Omental fat pad (tissue), 4 donors: ENCODE data around the gene CCDC88C. TPM values are rescaled to one million over a fixed set of nuclear protein-coding genes. Genes with fewer than 3 reads are reported as not detected.

Source experiments
- ATAC-seq: fragments of 150-250 bp; one replicate; pipeline ENCODE4 v1.9.1; 2016; ENCODE audit warnings: mild to moderate bottlenecking, moderate library complexity; ENCODE audit not compliant: low FRiP score
- DNase-seq: peaks from one replicate; pipeline ENCODE4 v3.0.0-alpha.2; 2019; ENCODE audit warnings: low spot score
- CTCF ChIP-seq, 3 donors: fragments of 450-650 bp; IDR thresholded peaks; one replicate each; pipeline ENCODE4 v1.5.1; 2016 to 2017; ENCODE audit warnings: antibody characterized with exemption in 3 of 3, mild to moderate bottlenecking in 3 of 3, moderate library complexity in 2 of 3
- total RNA-seq, 4 donors: library from RNA; depleted of rRNA; stranded (reverse); fragments of >200 nt; gene quantifications; one replicate each; pipeline ENCODE4 v1.1.0, GENCODE V29; 2016

CCDC88C gene
- total RNA-seq, 4 donors from 2014 or later: 4.5 to 36.6 (median 9.4) TPM

DNA sequence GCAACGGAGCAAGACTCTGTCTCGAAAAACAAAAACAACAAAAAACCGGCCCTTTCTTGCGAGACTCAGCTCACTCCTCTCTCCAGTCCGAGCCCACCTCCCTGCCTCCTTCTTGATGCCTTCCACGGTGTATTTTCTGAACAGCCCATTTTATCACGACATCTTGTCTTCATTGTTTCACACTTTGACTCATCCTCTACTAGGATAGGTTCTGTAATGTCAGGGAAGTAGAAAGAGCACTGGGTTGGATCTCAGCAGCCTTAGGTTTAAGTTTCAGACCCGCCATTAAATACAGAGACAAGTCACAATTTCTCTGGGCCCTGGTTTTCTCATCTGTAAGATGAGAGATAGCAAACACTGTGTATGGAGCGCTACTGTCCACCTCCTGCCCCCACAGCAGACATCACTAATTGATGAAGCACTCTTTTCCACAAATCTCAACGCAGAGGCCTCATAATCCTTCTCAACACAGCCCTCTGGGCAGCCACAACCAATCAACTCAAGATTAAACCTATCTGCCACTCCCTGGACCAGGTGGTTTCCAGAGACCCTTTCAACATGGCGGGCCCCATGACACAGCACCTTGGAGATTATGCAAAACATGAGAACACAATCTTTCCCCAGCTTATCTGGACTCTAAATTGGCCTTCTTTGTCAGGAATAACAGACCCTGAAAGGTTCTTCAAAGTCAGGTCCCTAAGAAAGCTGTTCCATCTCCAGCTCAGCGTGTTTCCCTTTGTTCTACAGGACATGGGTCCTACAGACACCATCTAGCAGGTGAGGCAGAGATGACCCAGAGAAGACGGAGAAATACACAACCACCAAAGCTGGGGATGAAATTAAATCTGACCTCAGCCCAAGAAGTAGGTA, 35.6 kb downstream of the CCDC88C start:
- DNase-seq (no peak), ATAC-seq (no peak)
- TF ChIP-seq CTCF (IDR thresholded peaks at IDR 0.05): no peak

DNA sequence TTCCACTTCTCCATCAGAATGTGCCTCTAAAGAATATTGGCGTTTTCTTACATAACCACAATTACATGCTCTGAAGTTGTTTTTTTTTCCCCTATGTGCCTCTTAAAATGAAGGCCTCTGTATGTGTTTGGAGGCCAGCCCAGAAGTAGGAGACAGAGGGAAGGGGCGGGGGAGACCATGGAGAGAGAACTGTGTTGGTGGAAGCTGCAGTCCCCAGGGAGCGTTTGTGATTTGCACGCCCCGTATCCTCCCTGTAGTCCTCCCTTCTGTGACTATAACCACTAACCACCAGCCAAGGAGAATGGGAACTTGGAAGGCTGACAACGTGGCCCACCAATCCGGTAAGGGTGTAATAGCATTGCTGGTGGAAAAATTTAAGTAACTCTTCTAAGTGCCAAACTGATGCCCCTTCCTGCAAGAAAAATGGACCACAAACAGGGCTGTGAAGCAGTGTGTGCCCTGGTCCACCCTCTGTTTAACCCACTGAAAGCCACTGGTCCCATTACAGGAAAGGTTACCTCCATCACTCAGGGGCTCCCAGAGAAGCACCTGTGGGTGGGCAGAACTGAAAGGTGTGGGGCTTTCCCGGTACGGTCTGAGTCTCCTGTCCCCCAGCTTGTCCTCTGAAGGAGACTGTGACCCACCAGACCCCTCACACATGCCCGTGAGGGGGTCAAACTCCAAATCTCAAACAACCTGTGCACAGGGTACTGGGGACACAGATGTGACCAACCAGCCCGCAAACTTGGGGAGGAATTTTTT, 36.8 kb downstream of the CCDC88C start:
- ATAC-seq (no peak), DNase-seq (no peak)
- no peak for TF ChIP-seq CTCF (IDR thresholded peaks at IDR 0.05)

DNA sequence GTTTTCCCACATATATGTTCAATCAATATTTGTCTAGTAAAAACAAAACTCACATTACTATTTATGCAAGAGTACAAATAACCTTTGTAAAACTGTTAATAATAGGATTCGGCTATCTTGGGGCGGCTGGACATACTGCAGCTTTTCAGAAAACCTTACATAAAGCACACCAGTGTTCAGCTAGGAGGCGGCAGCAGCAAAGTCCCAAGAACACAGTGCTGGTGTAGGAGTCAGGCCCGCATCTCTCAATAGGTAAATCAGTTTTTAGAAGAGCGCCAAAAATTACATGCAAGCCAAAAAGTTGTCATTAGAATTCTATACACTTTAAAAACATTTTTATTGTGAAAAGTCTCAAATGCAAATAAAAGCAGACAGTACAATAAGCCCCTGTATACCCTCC, 37.5 kb downstream of the CCDC88C start:
- DNase-seq (no peak), ATAC-seq (no peak)
- no peak for TF ChIP-seq CTCF (IDR thresholded peaks at IDR 0.05)

GRCh38 chr14:91379579-91379932, 38.1 kb downstream of the CCDC88C start:
- DNase-seq (no peak), ATAC-seq (no peak)
- no peak for TF ChIP-seq CTCF (IDR thresholded peaks at IDR 0.05)

- ATAC-seq (no peak), DNase-seq (no peak)
- TF ChIP-seq CTCF (IDR thresholded peaks at IDR 0.05): no peak
Observed at GRCh38 chr14:91378930-91379578, 38.6 kb downstream of the CCDC88C start.

DNA sequence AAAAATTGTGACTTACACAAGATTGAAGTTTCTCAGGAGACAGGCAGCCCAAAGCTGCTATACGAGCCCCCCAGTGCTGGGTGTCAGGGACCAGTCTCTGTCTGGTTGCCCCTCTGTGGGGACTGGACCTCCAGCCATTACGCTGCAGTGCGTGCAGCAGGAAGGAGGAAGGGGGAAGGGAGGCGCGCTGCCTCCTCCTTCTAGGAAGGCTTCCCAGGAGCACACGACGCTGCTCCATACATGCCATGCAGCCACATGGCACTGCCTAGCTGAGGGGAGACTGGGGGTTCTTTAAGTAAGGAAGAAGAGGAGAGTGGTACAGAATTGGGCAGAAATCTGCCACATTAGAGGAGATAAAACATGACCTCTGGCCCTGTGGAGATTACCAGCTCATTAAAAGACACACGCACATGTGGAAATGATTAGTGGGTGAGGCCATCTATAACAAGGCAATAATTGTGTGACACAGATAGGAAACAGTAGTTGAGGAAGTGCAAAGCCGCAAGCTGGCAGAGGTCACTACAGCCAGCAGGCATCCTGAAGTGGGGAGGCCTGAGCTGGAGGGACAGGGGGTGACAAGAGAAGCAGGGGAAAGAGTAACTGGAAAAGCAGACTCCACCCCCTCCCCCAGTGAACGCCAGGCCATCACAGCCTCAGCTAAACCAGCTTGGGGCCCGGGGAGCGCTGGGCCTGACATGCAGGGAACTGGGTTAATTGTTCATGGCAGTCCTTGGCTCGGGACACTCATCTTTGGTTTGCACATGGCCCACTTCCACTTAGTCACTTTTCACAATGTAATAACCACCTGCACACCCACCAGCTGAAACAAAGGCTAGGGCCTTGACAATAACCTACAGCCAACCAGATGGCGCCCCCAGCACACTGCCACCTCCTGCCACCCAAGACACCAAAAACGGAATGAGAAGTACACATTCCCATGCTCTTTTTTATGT, 39.6 kb downstream of the CCDC88C start:
- ATAC-seq: no peak
- no peak for DNase-seq
- TF ChIP-seq CTCF (IDR thresholded peaks at IDR 0.05): no peak
